GM18517 (cell line): ENCODE measurements around the gene GEMIN2.
"Not testable (repeated sequence)": the region's sequence is repeated elsewhere in the genome, so short reads cannot be mapped to it uniquely, and the experiment has no call there.

Experiments
- ATAC-seq: cut with Tn5 transposase; IDR thresholded peaks from one replicate; pipeline ENCODE4 v1.9.1; 2021; ENCODE audit warnings: mild to moderate bottlenecking, moderate library complexity; ENCODE audit not compliant: unreplicated experiment

Gene GEMIN2

DNA sequence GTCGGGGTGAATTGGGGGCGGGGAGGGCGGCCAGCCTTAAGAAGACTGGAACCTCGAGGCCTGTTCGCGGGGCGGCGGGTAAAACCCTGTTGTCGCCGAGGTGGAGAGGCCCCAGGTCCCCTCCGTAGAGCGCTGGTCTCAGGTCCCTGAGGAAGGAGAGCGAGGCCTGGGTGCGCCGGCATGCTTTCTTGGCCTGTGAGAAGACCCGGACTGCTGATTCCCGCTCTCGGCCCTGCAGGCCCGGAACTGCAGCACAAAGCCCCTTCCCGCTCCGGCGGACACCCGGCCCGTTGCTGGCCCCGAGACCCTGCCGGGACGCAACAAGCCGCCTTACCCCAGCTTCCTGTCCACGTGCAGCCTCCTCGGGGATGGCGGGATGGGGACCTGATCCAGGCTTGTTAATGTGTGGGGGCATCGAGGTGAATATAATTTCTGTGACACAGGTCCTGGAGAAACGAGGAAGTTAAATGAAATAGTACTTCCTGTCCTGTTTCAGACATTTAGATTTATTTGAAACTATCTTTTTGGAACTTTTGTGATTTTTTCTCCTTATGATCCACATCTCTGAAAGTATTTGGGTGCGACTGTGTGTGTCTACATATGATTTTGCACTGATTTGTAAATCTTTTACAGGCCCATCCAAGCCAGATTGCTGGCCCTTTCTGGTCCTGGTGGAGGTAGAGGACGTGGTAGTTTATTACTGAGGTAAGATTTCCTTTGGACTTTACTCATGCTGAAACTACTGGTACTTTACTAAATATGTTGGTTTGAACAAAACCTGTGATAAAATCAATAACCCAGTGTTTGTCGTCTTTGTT, 61.5 kb downstream of the GEMIN2 start:
- ATAC-seq = no peak

DNA sequence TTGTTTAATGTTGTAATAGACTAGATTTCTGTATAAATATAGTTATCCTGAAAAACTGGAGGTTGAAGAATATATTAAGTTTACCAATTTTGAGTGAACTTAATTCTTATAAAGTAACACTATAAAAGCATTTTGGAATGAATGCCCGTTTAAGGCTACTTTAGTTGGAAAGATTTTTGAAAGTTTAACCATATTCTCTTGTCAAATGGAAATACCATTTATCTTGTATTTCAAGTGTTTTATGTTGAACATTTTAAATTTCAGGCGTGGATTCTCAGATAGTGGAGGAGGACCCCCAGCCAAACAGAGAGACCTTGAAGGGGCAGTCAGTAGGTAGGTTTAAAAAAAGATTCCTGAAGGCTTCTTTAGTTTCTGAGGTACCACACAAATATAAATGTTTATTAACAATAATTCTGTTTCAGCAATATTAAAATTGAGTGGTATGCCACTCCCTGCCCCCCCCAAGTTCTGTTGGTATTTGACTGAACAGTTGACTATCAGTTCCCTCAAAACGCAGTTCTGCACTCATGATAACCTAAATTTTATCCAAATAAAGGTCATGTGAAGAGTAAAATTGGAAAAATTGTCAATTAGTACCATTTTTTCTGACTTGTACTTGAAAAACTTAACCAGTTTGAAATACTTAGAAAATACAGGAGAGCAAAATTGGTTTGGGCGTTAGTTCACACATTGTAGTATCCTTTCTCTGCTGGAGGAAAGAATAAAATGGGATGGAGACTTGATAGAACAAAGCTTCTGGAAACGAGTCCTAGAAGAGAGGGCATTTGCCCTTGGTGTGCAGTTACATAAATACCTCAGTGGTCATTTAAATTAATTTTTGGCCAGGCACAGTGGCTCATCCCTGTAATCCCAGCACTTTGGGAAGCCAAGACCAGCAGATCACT, 62.4 kb downstream of the GEMIN2 start:
- no peak for ATAC-seq

DNA sequence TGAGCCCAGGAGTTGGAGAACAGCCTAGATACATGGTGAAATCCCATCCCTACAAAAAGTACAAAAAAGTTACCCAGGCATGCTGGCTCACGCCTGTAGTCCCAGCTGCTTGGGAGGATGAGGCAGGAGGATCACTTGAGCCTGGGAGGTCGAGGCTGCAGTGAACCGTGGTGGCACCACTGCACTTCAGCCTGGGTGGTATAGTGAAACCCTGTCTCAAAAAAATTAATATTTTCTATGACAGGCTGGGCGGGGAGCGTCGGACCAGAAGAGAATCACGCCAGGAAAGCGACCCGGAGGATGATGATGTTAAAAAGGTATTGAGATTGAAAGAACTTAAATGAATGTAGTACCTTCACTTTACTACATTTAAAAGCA, 63.0 kb downstream of the GEMIN2 start:
- ATAC-seq = no peak

DNA sequence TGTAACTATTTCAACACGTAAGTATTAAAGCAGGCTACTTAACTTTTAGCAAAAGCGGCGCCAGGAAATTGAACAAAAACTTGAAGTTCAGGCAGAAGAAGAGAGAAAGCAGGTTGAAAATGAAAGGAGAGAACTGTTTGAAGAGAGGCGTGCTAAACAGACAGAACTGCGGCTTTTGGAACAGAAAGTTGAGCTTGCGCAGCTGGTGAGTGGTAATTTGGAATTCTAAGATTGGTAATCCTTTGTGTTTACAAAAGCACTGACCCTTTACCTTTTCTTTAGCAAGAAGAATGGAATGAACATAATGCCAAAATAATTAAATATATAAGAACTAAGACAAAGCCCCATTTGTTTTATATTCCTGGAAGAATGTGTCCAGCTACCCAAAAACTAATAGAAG, 64.9 kb downstream of the GEMIN2 start:
- no peak for ATAC-seq

DNA sequence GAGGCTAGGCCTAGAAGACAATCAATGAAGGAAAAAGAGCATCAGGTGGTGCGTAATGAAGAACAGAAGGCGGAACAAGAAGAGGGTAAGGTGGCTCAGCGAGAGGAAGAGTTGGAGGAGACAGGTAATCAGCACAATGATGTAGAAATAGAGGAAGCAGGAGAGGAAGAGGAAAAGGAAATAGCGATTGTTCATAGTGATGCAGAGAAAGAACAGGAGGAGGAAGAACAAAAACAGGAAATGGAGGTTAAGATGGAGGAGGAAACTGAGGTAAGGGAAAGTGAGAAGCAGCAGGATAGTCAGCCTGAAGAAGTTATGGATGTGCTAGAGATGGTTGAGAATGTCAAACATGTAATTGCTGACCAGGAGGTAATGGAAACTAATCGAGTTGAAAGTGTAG, 66.4 kb downstream of the GEMIN2 start:
- ATAC-seq = no peak

DNA sequence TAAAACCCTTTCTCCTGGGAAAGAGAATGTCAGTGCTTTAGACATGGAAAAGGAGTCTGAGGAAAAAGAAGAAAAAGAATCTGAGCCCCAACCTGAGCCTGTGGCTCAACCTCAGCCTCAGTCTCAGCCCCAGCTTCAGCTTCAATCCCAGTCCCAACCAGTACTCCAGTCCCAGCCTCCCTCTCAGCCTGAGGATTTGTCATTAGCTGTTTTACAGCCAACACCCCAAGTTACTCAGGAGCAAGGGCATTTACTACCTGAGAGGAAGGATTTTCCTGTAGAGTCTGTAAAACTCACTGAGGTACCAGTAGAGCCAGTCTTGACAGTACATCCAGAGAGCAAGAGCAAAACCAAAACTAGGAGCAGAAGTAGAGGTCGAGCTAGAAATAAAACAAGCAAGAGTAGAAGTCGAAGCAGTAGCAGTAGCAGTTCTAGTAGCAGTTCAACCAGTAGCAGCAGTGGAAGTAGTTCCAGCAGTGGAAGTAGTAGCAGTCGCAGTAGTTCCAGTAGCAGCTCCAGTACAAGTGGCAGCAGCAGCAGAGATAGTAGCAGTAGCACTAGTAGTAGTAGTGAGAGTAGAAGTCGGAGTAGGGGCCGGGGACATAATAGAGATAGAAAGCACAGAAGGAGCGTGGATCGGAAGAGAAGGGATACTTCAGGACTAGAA, 67.0 kb downstream of the GEMIN2 start:
- ATAC-seq = no peak

DNA sequence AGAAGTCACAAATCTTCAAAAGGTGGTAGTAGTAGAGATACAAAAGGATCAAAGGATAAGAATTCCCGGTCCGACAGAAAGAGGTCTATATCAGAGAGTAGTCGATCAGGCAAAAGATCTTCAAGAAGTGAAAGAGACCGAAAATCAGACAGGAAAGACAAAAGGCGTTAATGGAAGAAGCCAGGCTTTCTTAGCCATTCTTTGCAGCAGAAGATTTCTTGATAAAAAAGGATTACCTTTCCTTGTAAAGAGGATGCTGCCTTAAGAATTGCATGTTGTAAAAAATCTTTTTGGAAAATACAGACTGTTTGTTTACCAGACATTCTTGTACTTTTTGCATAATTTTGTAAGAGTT, 67.5 kb downstream of the GEMIN2 start:
- ATAC-seq = no peak

DNA sequence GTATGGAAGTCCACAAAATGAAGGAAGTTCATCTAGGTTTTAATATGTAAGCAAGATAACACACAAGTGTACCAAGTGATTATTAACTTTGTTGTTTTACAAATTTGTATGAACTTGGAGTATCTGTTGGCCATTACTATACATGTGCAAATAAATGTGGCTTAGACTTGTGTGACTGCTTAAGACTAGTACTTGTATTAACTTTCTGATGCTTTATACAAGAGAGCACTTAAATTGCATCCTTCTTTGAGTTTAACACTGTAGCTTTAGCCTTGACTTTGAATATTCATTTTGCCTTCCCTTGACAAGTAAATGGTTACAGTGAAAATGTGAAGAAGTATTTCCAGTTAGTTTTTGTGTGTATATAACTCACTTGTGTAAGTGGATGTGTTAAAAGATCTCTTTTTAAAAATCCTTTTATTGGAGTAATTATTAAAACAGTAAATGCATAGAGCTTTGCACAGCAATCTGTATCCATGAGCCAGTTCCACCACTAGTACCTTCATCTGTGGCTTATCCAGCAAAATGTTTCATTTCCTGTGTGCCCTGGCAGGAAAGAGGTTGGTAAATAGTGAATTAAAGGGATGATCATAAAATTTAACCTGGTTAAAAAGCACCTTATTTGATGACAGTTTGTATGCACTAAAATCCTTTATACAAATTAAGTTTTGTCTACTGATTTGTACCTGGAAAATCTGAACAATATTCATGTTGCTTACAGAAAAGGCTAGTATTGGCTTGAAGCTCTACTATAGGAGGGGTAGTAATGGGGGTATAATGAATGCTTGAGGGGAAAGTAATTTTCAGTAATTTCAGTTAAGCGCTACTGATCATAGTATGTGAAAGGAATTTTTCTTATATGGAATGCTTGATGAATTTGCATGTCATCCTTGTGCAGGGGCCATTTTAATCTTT, 68.9 kb downstream of the GEMIN2 start:
- ATAC-seq = no peak

DNA sequence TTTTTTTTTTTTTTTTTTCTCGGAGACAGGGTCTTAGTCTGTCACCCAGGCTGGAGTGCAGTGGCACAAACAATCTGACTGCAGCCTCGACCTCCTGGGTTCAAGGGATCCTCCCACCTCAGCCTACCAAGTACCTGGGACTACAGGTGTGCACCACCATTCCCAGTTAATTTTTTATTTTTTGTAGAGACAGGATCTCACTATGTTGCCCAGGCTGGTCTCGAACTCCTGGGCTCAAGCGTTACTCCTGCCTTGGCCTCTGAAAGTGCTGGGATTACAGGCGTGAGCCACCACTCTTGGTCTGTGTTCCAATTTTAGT, 69.5 kb downstream of the GEMIN2 start:
- ATAC-seq = not testable (repeated sequence)

DNA sequence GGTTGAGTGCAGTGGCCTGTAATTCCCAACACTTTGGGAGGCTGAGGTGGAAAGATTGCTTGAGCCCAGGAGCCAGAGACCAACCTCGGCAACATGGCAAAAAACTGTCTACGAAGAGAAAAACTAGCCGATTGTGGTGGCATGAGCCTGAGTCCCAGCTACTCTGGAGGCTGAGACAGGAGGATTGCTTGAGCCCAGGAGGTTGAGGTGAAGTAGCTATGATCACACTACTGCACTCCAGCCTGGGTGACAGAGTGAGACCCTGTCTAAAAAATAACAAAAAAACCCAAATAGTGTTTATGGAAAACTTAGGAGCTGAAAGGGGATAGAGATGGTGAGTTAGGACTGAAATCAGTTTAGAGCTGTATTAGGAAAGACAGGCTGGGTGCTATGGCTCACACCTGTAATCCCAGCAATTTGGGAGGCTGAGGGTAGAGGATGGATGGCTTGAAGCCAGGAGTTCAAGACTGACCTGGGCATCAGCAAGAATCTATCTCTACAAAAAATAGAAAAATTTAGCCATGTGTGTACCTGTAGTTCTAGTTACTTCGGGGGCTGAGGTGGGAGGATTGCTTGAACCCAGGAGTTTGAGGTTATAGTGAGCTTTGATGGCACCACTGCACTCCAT, 70.6 kb downstream of the GEMIN2 start:
- no peak for ATAC-seq

DNA sequence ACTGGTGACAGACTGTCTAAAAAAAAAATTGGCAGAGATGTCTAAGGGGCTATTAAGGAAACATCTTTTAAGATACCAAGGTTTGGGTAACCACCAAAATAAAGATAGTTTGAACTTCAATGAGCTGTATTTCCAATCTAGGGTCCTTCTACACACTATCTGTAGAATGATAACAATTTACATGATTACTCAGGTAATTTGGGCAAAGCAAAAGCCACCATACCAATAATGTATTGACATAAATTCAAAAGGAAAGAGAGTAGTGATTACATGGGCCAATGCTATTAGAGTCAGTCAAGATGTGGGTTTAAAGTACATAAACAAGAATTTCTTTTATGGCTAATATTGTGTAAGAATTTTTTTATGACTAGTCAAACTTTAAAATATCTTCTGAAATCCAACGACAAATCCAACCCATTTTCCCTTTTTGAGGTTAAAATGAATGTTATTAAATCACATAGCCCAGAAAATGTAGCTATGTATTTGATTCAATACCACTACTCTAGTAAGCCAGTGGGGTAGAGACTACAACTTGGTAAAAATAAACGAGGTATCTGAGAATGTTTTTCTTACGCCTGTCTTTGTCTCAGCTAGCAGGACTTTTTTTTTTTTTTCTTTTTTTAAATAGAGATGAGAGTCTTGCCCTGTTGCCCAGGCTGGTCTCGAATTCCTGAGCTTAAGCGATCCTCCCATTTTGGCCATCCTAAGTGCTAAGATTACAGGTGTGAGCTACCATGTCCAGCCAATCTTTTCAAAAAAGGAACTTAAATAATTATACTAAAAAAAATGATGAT, 71.3 kb downstream of the GEMIN2 start:
- no peak for ATAC-seq
